ENCODE results near the gene GRAP2. TPM values are rescaled to one million over a fixed set of nuclear protein-coding genes. Genes with fewer than 3 reads are reported as not detected.
A peak's percentile ranks its signal among the peaks of the same experiment; 100 is the strongest.

The GRAP2 gene
- total and polyA plus RNA-seq, 2 donors (not counting 1 experiment from before 2014, with no cell fraction given) = 13.5 to 26.4 TPM

DNA sequence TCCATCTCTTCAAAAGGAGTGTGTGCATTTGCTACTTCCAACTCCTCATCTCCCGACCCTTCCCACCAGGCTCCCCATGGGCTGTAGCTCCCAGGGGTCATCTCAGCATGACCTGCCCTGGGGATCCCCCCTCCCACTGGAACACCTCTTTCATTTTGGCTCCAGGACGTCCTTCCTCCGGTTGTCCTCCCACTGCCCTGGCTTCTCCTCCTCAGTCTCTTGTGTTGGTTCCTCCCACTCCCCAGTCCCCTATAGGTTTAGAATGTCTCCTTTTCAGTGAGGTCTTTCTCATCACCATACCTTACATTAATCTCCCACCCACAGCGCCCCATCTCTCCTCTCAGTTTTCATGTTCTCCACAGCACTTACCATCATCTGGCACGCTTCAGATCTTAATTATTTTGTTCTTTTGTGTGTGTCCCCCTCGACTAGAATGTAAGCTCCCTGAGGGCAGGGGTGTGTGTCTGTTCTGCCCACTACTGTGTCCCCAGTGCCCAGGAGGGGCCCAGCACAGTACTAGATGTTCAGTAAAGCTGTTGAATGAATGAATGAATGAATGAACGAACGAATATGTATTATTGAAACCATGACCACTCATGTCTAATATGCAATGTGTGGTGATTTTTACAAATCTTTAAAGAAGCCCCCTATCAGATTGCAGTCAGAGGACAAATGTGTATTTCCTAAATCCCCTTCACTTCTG, 57.3 kb downstream of the GRAP2 start:
- intact Hi-C loops (cut with micrococcal nuclease) = no loop called here
- ChIA-PET CTCF (interaction anchor here (1.9 kb wide), 1 partner anchor 66 kb away, joined by 5 read pairs; no protein-coding TSS in a partner anchor), POLR2A (no interaction called here)
- ATAC-seq (ENCODE audit: low read depth) (no peak), DNase-seq (no peak)
- Histone ChIP-seq H3K27me3 (replicated peaks in 1 of 4; ENCODE audit: control extremely low read depth in 1 of 4, control insufficient read depth in 3 of 4, insufficient read depth in 4 of 4, low read length in 3 of 4) (no peaks in the 10 kb centered on the region), H3K36me3 (replicated peaks in 1 of 2; ENCODE audit: control extremely low read depth in 1 of 2, control insufficient read depth in 1 of 2, extremely low read depth in 1 of 2, insufficient read depth in 2 of 2, low read length in 1 of 2) (peaks cover 0 to 33% of the 10 kb centered on the region in 2 experiments), H3K4me3 (ENCODE audit: control extremely low read depth in 1 of 5, extremely low read depth in 1 of 5, insufficient read depth in 1 of 5, low read depth in 2 of 5, low read length in 4 of 5) (no peak overlapping the region), H3K9ac (ENCODE audit: low read length) (no peak overlapping the region), H3K4me2 (replicated peaks; ENCODE audit: low read depth, low read length, poor library complexity, severe bottlenecking) (no peak overlapping the region), H3K79me2 (ENCODE audit: control insufficient read depth, insufficient read depth, low read length) (peaks cover 8% of the 10 kb centered on the region), H3K27ac (ENCODE audit: low read length in 2 of 2) (no peak overlapping the region), H2AFZ (ENCODE audit: insufficient read depth, low read depth, low read length, poor library complexity, severe bottlenecking) (no peak overlapping the region), H3K4me1 (ENCODE audit: control insufficient read depth in 2 of 2, insufficient read depth in 2 of 2, low read length in 2 of 2) (peaks cover 11 to 18% of the 10 kb centered on the region in 2 donors), H3K9me3 (ENCODE audit: control extremely low read depth in 1 of 3, control insufficient read depth in 2 of 3, insufficient read depth in 1 of 3, low read length in 2 of 3) (no peaks in the 10 kb centered on the region), H4K20me1 (ENCODE audit: control insufficient read depth, insufficient read depth, low read length, poor library complexity, severe bottlenecking) (no peaks in the 10 kb centered on the region)
- peaks cover 24% of the 10 kb centered on the region for H3K27me3 Mint-ChIP-seq
- H3K4me3 Mint-ChIP-seq = no peak overlapping the region
- H3K27ac Mint-ChIP-seq = peak overlapping the region; percentile 12
- peaks cover 41% of the 10 kb centered on the region for H3K4me1 Mint-ChIP-seq
- no peaks in the 10 kb centered on the region for H3K9me3 Mint-ChIP-seq (ENCODE audit: insufficient read depth)
- TF ChIP-seq EZH2 (IDR thresholded peaks at IDR 0.05; ENCODE audit: borderline replicate concordance, insufficient read depth, low read depth, low read length, poor library complexity, severe bottlenecking) = no peak
- TF ChIP-seq, protein P1, sequence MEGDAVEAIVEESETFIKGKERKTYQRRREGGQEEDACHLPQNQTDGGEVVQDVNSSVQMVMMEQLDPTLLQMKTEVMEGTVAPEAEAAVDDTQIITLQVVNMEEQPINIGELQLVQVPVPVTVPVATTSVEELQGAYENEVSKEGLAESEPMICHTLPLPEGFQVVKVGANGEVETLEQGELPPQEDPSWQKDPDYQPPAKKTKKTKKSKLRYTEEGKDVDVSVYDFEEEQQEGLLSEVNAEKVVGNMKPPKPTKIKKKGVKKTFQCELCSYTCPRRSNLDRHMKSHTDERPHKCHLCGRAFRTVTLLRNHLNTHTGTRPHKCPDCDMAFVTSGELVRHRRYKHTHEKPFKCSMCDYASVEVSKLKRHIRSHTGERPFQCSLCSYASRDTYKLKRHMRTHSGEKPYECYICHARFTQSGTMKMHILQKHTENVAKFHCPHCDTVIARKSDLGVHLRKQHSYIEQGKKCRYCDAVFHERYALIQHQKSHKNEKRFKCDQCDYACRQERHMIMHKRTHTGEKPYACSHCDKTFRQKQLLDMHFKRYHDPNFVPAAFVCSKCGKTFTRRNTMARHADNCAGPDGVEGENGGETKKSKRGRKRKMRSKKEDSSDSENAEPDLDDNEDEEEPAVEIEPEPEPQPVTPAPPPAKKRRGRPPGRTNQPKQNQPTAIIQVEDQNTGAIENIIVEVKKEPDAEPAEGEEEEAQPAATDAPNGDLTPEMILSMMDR (IDR thresholded peaks at IDR 0.05) = no peak
- 80% methylated on average over 3 of the region's 8 CpGs for WGBS (ENCODE audit: insufficient coverage)

GRCh38 chr22:39958949-39959639, 58.2 kb downstream of the GRAP2 start:
- TF ChIP-seq EZH2 (IDR thresholded peaks at IDR 0.05; ENCODE audit: borderline replicate concordance, insufficient read depth, low read depth, low read length, poor library complexity, severe bottlenecking) = no peak
- TF ChIP-seq, protein P1 (IDR thresholded peaks at IDR 0.05) = no peak
- DNase-seq (no peak), ATAC-seq (ENCODE audit: low read depth) (no peak)
- WGBS (ENCODE audit: insufficient coverage) = 77% methylated on average over 11 of the region's 11 CpGs
- Histone ChIP-seq H3K27ac (ENCODE audit: low read length in 2 of 2) (no peak overlapping the region), H3K27me3 (replicated peaks in 1 of 4; ENCODE audit: control extremely low read depth in 1 of 4, control insufficient read depth in 3 of 4, insufficient read depth in 4 of 4, low read length in 3 of 4) (no peaks in the 10 kb centered on the region), H3K9me3 (ENCODE audit: control extremely low read depth in 1 of 3, control insufficient read depth in 2 of 3, insufficient read depth in 1 of 3, low read length in 2 of 3) (no peaks in the 10 kb centered on the region), H3K79me2 (ENCODE audit: control insufficient read depth, insufficient read depth, low read length) (peaks cover 8% of the 10 kb centered on the region), H3K9ac (ENCODE audit: low read length) (no peak overlapping the region), H3K4me1 (ENCODE audit: control insufficient read depth in 2 of 2, insufficient read depth in 2 of 2, low read length in 2 of 2) (peaks cover 11 to 18% of the 10 kb centered on the region in 2 donors), H3K4me2 (replicated peaks; ENCODE audit: low read depth, low read length, poor library complexity, severe bottlenecking) (no peak overlapping the region), H4K20me1 (ENCODE audit: control insufficient read depth, insufficient read depth, low read length, poor library complexity, severe bottlenecking) (no peaks in the 10 kb centered on the region), H3K36me3 (replicated peaks in 1 of 2; ENCODE audit: control extremely low read depth in 1 of 2, control insufficient read depth in 1 of 2, extremely low read depth in 1 of 2, insufficient read depth in 2 of 2, low read length in 1 of 2) (peaks cover 0 to 33% of the 10 kb centered on the region in 2 experiments), H3K4me3 (ENCODE audit: control extremely low read depth in 1 of 5, extremely low read depth in 1 of 5, insufficient read depth in 1 of 5, low read depth in 2 of 5, low read length in 4 of 5) (no peak overlapping the region), H2AFZ (ENCODE audit: insufficient read depth, low read depth, low read length, poor library complexity, severe bottlenecking) (no peak overlapping the region)
- intact Hi-C loops (cut with micrococcal nuclease) = no loop called here
- Mint-ChIP-seq H3K4me3 (no peak overlapping the region), H3K27me3 (peaks cover 27% of the 10 kb centered on the region), H3K9me3 (ENCODE audit: insufficient read depth) (no peaks in the 10 kb centered on the region), H3K4me1 (peaks cover 36% of the 10 kb centered on the region), H3K27ac (no peak overlapping the region)
- CTCF ChIA-PET = no interaction called here
- POLR2A ChIA-PET = no interaction called here
